NCI-H128 (cell line): ENCODE data around the gene NUDT16L1.

Experiments used
- DNase-seq: peaks from one replicate; lab custom pipeline; 2025; ENCODE audit not compliant: unreplicated experiment; lab: John Stamatoyannopoulos, UW

The NUDT16L1 gene

DNA sequence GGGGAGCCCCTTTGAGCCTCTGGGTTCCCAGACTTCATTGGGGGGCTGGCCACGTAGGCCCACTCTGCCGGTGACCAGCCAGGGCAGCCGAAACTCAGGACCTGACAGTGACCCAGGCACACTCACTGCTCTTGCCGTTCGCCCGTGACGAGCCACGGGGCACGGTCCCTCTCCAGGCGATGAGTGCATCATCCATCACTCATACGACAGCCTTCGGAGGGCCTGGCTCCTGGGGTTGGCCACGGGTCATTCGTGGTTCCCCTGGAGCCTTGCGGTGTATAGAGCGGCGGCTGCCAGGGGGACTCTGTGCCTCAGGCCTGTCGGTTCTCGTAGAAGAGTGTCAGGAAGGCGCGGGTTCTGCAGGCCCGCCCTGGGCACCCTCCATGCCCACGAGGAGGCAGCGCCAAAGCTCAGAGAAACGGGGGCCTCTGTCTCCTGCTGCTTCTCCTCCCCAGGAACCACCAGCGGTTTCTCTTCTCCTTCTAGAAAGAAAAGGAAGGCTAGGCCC is 11.2 kb upstream of the NUDT16L1 start:
- DNase-seq, result no peak

DNA sequence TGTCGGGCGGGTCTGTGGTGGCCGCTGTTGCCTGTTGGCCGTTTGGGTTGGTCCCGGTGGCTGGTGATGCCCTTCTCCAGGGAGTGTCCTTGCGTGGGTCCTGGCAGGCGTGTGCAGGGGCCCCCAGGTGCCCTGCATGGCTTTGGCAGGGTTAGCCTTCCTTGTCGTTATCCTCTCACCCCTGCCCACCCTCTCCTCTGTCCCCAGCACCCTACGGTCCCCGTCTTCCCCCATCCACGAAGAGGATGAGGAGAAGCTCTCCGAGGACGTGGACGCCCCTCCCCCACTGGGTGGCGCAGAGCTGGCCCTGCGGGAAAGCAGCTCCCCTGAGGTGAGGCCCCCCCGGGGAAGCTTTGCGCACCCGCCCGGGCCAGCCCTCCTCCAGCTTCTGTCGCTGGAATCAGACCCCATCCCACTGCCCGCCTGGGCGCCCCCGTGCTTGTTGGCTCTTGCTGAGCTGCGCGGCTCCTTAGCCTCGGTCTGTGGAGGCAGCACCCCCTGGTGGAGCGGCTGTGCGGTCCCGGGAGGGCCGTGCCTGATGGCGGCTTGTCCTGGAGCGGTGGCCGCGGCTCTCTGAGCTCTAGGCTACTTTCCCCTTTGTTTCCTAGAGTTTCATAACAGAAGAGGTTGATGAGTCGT is 10.6 kb upstream of the NUDT16L1 start:
- DNase-seq, result no peak

DNA sequence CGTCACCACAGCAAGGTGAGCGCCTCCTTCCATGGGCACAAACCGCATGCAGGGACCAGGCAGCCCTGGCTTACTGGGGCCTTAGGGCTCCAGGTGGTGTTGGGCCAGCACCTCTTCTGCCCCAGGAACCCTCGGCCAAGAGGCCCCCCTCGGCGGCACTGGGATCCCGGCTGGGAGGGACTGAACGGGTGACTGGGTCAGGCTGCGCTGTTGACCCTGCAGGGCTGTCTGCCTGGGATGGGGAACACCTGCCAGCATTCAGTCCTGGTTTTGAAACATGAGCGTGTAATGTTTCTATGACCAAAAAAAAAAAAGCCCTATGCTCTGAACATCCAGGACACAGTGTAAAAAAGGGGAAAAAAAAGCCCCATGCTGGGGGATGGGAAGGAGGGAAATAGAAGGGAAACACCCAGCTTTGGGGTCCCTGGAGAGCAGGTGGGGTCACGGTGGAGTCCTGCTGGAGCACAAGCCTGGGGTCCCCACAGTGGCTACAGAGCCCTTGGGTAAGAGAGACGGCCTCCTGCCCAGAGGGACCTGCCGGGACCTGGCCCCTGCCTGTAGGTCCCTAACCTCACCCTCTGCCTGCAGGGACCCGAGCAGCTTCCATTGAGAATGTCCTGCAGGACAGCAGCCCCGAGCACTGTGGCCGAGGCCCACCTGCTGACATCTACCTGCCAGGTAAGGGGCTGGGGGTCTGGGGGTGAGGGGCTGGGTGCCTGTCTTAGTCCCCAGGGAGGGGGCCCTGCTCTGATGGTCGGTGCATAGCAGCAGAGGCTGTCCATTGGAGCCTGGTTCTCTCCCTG is 9.9 kb upstream of the NUDT16L1 start:
- no peak for DNase-seq

DNA sequence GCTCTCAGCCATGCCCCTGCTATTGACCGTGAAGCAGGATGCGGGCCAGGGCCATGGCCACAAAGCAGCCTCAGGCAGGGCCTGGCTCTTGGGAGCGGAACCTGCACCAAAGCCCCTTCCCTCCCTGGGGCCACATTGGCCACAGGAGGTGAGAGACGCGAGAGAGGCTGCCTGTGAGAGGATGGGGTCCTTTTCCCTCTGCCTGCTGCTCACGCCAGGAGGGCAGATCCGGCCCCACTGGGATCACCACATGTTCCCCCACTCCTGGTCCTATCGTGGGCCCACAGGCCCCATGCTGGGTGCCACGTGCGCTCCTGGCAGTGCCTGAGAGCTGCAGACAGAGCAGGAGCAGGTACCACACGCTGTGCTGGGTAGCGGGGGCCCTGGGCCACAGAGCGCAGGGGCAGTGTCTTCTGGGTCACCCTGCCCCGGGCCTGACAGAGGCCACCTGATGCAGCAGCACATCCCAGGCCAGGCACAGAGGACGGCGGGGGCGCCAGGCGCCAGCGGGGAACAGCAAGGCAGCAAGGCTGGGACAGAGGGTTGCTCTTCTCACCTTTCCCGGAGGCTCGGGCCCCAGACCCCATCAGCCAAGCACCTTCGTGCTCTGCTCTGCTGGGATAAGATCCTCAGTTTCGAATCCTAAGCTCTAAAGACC is 9.2 kb upstream of the NUDT16L1 start:
- no peak for DNase-seq

DNA sequence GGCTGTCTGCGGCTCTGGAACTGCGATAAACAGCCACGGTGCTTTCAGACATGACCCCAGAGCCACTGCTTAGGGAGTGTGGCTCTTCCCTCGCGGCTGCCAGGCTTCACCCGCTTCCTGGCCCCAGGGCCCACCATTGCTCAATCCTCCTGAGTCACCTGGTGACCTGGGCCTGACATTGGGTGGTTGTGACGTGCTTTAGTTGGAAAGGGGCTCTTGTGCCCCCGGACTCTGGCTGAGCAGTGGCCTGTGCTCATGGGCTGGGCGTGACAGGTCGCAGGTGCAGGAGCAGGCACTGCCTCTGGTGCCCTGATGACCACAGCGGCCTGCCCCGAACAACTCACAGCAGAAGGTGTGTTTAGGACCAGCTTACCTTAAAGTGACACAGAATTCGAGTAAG is 8.6 kb upstream of the NUDT16L1 start:
- DNase-seq, result no peak

DNA sequence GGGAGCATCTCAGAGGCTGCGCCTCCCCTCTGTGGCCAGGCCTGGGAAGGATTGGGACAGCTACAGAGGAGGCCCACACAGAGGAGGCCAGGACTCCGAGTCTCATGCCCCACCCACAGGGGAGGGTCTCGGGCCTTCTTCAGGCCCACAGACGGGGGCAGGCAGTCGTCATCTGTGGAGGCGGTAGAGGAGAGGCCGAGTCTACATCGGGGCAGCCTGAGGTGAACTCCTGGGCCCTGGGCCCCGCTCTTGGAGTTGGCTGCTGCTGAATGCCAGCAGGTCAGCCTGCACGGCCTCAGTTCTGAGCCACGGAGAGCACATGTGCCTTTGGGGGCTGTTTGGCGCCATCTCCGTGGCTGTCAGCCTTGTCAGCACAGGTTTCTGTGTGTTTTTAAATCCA is 8.1 kb upstream of the NUDT16L1 start:
- no peak for DNase-seq

DNA sequence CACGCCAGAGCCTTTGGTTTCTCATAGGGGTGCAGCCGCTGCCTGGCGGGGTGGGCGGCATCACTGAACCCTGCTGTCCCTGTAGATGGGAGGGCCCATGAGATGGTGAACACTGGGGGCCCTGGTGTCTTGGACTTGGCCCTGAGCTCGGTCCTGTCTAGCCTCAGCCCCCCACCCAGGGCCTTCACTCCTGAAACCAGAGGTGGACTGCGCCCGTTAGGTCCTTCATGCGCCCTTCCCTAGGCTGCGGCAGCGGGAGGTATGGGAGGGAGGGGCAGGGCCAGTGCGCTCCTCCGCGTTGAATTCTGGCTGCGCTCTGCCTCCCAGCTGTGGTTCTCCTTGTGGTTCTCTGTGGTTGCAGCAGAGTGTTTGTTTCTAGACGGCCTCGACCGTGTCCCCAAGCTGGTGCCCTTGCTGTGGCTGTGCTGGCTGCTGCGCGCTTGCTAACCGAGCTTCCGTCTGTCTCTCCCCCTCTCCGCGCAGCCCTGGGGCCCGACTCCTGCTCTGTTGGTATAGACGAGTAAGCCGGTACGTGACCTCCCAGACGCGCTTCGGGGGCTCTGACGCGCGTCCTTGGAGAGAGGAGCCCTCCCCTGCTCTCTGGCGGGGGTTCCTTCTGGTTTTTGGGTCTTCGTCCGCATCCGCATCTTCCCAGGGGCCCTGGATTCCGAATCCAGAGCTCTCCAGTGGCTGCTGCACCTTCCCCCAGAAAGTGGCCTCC is 7.4 kb upstream of the NUDT16L1 start:
- DNase-seq, result no peak

DNA sequence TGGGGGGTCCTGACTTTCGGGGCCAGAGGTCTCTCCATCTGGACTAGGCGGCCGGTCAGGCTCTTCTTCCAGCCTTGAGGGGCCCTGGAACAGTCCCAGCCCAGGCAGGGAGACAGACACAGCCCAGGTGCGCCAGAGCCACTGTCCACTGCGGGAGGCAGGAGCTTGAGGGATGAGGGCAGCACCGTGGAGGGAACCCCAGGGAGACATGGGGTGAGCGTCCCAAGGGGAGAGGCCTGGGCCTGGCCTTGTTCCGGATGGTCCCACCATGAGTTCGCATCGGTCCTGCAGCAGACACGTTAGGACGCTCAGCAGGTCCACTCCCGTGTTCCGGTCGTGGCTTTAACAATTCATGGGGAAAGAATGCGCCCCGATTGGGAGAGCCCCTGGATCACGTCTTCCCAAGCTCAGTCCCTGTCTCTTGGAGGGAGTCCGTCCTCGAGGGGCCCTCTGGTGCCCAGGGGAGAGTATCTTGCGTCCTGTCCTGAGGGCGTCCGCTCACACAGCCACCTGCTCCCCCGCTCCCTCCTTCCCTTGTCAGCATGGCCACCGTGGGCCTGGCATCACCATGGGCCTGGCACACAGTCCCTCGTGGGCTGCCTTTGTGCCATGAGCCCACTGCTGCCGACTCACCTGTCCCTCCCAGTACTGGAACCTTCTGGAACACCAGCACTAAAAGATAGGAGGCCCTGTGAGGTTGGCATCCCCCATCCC is 6.7 kb upstream of the NUDT16L1 start:
- no peak for DNase-seq

DNA sequence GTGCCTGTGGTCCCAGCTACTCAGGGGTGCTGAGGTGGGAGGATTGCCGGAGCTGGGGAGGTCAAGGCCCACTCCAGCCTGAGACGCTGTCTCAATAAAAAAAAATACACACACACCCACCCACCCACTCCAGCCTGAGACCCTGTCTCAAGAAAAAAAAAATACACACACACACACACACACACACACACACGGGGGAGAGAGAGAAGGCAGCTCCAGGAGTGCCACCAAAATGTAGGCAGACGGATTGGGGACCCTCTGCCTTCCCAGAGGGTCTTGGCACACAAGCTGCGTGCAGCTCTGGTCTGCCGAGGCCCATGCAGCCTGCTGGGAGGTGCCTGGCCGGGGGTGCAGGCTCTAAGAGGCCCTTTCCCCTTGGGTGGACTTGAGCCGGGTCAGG is 5.9 kb upstream of the NUDT16L1 start:
- DNase-seq, result no peak

DNA sequence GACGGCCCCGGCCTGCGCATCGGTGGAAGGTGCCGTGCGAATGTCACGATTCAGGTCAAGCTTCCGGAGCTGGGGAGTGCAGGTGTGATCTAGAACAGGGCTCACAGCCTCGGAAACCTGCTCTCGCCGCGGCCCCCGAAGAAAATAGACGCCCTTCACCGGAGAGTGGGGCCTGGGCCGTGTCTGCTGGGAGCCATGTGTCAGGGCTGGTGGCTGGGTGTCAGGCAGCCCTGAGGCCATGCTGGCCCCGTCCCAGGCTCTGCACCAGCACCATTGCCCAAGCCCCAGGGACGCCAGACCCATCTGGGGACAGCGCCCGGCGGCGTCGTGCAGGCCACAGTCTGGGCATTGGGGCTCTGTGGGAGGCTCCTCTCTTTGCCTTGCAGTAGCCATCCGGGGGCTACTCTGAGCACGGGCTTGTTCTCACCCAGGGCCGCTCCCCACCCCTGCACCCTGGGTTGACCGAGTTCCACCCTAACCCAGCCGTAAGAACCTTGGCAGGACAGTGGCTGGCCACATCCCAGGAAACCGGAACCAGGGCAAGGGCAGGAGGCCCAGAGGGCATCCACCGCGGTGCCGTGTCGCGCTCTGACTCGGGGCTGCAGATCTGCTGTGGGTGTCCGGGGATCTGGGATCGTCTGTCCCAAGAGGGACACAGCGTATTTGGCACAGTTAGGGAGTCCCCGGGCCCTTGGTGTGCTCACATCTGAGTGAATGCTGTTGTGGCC is 5.3 kb upstream of the NUDT16L1 start:
- no peak for DNase-seq

DNA sequence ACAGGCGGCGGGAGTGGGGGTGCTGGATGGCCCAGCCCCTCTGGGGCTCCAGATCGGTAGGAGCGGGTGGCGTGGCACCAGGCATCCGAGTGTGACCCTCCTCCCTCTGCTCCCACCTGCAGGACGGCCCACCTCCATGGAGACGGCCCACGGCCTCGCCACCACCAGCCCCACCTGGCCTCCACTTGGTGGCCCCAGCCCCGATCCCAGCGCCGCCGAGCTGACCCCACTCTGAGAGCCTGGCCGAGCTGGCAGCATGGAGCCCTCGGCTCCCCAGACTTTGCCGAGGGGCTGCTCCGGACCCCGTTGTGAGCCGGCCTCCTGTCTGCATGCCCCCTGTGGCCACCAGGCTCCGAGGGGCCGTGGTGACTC is 4.7 kb upstream of the NUDT16L1 start:
- DNase-seq, result no peak

DNA sequence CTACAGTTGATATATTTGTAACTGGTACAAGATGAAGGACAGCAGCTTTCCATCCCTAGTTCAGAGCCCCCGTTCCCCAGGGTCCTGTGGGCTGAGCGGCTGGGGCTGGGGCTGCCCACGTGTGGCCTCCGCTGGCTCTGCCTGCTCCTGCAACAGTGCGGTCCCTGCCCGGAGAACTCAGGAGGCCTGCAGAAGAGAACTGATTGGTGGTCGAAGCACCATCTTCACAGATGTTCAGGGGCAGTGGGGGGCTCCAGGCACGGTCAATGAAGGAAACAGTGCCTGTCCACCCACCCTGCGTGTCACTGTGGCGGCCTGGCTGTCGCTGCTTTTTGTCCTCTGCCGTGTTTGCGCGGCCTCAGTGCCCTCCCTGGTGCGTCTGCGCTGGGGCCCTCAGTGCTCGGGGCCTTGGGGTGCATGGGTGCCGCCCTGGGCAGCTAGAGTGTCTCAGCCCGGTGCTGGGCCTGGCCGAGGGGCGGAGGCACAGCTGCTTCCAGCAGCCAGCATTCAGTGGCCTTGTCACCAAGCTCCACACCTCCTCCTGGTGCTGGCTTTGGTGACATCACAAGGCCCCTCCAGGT is 4.2 kb upstream of the NUDT16L1 start:
- DNase-seq, result no peak

DNA sequence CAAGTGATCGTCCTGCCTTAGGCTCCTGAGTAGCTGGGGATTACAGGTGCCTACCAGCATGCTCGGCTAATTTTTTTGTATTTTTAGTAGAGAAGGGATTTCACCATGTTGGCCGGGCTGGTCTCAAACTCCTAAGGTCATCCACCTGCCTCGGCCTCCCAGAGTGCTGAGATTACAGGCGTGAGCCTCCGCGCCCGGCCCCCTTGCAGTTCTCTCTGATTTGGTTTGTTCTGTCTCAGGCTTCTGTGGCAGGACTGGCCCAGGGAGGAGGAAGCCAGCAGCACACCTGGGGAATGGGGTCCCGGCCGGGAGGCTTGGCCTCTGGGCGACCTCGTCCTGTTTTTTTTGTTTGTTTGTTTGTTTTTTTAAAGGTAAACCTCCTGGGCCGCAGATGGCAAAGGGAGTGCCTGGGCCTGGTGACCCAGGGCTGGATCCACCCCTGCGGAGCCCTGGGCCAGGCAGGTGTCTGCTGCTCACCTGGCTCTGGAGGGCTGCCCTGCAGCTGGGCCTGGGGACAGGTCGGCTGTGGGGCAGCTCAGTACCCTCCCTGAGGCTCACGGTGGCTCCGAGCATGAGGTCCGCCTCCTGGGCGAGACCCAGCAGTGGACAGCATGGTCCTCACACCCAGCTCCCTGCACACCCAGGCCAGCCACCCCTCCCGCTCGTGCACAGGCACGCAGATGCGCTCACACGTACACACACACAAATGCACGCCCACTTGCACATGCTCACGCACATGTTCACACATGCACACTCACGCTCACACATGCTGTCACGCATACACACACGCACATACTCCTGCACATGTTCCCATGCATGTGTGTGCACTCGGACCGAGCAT is 3.3 kb upstream of the NUDT16L1 start:
- no peak for DNase-seq

DNA sequence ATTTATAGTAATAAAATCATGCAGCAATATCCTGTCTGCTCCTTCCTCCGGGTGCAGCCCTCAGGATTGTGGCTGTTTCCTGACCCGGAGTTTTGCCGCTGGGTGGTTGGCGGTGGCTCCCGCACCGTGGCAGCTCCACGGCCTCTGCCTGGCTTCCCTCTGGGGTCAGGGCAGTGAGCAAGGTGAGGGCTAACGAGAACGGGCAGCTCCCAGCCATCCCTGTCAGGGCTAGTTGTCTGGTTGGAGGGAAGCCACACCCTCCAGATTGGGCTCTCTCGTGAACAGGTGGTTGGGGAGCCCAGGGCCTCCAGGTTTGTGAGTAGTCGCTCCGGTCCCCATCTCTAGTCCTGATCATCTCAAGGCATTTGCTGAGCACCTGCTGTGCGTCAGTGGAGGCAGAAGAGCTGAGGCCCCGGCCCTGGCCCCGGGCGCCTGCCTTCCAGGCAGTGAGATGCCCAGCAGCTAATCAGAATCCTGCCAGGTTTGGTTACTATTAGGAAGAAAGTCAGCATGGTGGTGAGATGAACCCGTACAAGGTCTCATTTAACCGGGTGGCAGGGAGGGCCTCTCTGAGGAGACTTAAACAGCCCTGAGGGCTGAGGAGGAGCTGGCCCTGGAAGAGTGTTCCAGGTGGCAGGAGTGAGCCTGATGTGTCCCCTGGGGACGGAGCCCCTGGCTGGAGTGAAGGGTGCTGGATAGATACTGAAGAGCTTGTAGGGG is 2.3 kb upstream of the NUDT16L1 start:
- DNase-seq, result no peak

DNA sequence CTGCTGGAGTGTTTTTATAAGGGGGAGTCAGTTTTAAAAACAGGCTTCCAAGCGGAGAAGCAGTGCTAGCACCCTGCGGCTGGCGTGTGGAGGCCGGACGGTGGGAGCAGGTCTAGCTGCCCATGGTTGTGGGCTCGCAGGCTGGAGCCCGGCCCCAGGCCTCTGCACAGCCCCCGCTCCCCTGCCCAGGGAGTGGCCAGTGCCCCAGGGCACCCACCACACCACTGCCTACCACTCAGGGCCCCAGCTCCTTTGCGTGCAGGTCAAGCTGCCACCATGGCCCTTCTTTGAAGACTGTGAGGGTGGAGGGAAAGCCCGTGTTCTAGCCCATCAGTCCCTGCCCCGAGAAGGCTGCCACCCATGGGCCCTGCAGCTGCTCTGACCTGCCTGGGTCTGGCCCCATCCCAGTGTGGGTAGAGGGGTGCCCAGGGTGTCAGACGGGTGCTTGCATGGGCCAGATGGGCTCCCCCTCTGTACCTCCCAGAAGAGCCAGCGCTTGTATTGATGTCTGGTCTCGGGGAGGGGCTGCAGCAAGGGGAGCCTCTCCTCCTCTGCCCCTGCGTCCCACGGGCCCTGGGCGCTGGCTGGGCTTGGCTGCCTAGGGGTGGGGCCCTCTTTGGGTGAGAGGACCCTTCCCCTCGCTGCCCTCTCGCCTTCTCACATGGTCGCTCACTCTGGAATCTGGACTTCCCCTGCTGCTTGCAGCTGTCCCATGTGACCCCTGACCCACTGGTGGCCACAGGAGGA is 1.5 kb upstream of the NUDT16L1 start:
- DNase-seq, result no peak

DNA sequence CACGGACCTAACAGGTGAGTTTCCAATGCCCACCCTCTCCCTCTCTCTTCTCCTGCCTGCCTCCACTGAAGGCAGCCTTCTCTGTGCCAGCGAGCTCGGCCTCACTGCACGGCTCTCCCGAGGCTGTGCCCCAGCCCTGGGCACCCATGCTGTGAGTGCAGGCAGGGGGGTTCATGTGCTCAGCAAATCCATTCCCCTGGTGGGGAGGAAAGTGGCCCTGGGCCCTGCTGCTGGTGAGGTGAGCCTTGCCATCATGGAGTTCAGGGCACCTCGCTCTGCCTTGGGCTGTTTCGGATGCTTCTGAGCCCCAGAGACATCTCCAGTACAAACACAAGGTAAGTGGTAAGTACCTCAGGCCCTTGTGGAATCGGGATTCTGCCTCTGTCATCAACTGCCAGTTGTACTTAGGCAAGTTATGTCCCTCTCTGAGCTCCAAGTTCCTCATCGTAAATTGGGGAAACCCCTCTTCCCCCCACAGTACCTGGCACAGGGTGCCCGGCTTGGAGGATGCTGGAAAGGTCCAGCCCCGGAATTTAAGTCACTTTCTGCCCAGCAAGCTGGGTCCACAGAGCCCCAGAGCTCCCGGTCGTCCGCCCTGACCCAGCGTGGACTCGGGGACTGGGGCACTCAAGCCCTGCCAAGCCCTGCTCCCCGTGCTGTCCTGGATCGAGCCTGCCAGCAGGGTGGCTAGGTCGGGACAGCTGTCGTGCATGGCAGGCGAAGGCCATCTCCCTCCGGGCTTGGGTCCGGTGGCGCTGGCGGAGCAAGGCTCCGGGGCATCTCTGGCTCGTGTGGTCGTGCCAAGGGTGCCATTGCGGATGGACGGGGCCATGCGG is 684 bp upstream of the NUDT16L1 start:
- no peak for DNase-seq
